HUDEP-2 (cell line): ENCODE data around the gene TECPR2.

Experiments used
- DNase-seq, 76 experiments: peaks; one replicate each; lab custom pipeline; 2025; ENCODE audit not compliant: unreplicated experiment in 76 of 76; lab: John Stamatoyannopoulos, UW

Gene TECPR2

GRCh38 chr14:102491366-102491765 is 128.6 kb downstream of the TECPR2 start:
- DNase-seq: no peak

GRCh38 chr14:102491786-102492530 is 129.2 kb downstream of the TECPR2 start:
- DNase-seq: no peak

DNA sequence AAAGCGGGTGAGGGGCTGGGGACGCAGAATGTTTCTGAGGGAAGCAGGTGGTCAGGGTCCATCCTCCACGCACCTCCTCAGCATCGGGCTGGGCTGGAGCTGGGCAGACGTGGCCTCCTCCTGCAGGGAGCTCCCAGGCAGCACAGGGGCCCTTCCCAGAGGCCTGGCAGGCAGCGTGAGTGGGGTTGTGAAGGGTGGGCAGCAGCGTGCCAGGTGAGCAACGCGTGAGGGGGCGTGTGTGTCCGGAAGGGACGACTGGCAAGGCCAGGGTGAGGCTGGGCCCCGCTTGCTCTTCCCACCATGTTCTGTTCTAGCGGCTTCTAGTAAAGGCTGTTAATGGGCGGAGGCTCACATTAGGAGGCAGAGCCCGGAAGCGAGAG is 129.8 kb downstream of the TECPR2 start:
- DNase-seq: no peak

GRCh38 chr14:102493096-102493495 is 130.4 kb downstream of the TECPR2 start:
- no peak for DNase-seq

- DNase-seq: no peak
These were observed 130.8 kb downstream of the TECPR2 start for GRCh38 chr14:102493585-102493984.

- no peak for DNase-seq
These were observed 133.0 kb downstream of the TECPR2 start for GRCh38 chr14:102495491-102496330.

DNA sequence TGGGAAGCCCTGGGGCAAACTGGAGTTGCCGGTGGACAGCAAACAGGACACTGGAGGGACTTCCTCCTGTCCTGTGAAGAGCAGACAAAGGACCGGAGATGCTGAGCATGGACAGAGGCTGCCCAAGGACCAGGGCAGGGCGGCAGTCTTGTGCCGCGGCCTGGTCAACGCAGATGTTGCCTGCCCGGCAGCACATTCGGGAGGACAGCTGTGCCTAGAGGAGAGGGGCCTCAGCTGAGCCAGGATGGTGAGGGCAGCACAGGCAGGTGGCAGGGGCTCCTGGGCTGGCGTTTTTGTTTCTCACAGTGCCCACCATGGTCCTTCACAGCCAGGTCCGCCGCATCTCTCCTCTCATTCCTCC is 133.6 kb downstream of the TECPR2 start:
- no peak for DNase-seq

DNA sequence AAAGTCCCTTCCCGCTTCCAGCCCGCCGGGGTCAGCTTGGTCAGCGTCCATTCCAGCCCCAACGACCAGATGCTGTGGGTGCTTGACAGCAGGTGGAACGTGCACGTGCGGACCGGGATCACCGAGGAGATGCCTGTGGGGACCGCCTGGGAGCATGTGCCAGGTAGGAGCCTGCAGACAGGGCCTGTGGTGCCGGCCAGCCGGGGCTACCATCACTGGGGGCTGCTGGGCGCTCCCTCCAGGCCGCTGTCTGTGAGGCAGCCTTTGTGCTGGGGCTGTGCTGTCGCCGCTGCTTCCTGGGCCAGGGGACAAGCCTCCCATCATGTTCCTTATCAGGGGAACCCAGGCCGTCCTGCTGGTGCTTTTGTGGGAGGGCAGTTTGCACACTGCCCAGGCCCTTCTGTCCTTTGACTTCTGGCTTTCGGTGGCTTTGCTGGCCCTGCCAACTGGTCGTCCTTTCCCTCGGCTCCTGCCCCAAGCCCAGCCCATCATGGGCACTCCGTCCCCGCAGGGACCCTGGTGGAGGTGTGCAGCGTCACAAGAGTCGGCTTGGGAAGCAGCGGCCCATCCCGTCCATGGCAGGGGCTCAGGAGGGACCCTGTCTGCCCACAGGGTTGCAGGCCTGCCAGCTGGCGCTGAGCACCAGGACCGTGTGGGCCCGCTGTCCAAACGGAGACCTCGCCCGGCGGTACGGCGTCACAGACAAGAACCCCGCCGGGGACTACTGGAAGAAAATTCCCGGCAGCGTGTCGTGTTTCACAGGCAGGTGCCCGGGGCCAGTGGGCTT is 134.4 kb downstream of the TECPR2 start:
- DNase-seq: peak in 70 of 76 experiments; percentile 2 to 81 (median 55)

GRCh38 chr14:102497998-102498677 is 135.4 kb downstream of the TECPR2 start:
- DNase-seq: peak in 64 of 76 experiments; percentile 1 to 86 (median 62)

DNA sequence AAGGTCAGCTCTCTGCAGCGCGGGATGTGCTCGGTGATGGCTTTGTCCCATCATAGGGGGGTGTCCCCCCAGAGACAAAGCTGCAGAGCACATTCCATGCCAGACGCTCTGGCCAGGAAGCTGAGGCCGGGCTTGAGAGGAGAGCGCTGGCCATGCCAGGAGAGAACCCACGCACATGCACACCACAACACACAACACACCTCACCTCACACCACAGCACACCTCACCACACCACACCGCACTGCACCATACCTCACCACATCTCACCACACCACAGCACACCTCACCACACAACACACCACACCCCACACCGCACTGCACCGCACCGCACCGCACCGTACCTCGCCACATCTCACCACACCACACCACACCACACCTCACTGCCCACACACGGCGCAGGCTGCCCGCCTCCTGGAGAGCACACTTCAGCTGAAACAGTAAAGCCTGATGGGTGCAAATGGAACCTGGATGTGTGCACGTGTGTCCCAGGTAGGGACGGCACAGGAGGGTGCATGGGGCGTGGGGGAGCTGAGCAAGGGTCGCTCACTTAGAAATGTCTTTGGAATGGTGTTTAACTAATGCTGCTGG is 136.0 kb downstream of the TECPR2 start:
- peak in 2 of 76 experiments; percentile 10 to 11 for DNase-seq

DNA sequence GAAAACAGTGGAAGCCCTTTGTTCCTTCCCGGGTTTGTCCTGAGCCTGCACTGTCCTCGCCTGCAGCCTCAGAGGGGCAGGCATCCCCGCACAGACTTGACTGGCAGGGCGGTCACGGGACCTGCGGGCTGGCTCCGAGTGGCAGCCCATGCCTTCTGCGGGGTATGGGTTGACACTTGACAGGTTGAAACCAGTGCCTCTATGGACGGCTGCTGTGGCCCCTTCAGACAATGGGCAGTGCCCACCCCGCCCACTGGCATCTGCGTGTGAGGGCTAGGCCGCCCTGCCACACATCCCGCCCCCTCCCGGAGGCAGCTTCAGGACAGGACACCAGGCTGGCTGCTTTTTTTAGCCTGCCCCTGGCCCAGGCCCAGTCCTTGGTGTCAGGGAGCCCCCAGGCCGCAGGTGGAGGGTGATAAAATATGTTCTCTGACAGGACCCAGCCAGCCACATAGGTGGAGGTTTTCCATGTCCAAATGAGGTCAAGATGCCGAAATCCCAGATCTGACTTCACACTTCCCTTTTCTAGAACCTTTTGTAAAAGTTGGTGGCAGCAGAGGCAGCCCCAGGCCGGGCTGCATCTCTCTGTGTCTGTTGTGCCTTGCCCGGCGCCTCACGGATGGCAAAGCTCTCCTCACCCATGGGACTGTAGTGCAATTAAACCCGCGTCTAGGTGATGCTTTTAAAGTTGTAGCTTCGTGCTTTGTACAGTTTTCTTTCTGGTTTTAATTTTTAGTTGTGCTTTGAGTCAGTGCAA is 136.8 kb downstream of the TECPR2 start:
- peak in 19 of 76 experiments; percentile 6 to 62 (median 36) for DNase-seq

DNA sequence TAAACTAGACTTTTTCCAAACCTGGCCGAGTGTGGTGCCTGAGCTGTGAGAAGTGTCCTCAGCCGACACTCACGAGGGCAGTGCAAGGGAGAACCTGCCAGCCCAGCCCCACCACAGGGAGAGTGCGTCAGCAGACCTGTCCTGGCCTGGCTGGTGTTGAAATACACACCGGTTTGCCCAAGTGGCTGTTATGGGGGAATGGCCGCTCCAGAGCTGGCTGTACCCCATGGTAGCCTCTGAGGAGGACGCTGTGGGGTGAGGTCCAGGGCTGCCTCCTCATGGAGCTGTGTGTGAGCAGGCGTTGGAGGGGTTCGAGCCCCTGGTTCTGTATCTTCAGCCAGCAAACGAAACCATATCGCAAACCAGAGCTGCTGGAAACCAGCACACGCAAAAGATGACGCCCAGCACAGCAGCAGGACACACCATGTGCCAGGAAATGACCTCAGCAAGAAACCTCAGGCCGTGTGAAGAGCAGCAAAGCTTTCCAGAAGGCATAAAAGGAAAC is 137.5 kb downstream of the TECPR2 start:
- peak in 20 of 76 experiments; percentile 13 to 56 (median 21) for DNase-seq

GRCh38 chr14:102500713-102501112 is 138.0 kb downstream of the TECPR2 start:
- no peak for DNase-seq

GRCh38 chr14:102501751-102502315 is 139.1 kb downstream of the TECPR2 start:
- peak in 1 of 76 experiments; percentile 6 for DNase-seq

DNA sequence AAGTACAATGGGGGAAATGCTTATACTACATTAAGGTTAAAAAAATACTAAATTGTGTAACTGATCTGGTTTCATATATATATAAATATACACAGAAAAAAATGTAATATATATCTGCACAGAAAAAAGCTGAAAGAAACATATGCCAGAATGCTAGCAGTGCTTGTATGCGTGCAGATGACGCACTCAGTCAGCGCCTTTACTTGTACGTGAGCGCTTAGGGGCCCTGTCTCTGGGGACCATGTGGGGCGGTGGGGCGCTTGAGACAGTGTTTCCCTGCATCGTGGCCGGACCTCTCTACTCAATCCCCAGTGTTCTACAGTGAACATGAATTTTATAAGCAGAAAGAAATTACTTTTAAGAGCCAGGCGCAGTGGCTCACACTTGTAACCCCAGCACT is 139.8 kb downstream of the TECPR2 start:
- DNase-seq: no peak

- DNase-seq: peak in 18 of 76 experiments; percentile 8 to 58 (median 38)
These were observed 141.0 kb downstream of the TECPR2 start for GRCh38 chr14:102503641-102504327.

DNA sequence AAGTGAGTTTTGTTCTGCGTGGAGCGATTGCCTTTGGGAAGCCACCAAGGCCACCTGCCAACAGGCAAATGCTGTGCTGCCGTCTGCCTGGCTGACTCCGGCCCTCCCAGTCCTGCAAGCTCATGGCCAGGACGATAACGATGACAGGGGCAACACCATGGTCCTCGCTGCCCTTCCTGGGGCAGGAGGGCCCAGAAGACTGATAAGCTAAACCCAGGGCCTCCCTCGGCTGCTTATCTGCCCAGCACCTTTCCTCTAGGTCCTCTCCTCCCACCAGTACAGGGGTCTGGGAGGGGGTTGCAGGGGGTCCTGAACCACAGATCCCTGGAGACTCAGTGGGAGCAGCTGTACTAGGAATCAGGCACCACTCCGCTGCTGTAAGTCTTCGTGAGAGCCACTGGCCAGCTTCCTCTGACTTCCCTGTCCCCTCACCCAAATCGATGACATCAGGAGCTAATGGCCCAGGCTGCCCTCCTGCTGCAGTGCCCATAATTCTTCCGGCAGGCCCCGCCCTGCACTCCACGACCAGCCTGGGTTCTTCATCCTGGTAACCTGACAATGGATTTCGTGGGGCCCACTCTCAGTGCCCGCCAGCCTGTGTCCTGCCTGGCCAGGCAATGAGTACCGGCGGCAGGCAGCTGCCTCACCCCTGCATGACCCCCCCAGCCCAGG is 141.7 kb downstream of the TECPR2 start:
- DNase-seq: peak in 75 of 76 experiments; percentile 21 to 90 (median 77)
